ENCODE measurements around the gene MAML2. TPM values are rescaled to one million over a fixed set of nuclear protein-coding genes. Genes with fewer than 3 reads are reported as not detected.

The MAML2 gene
- total and polyA plus RNA-seq, 4 donors, result 0.56 to 2.1 (median 1.4) TPM

GRCh38 chr11:96035031-96035739 is 307.8 kb downstream of the MAML2 start:
- no peaks in the 10 kb centered on the region for H3K9me3 ChIP-seq (ENCODE audit: control insufficient read depth in 4 of 4, low read length in 3 of 4)
- no peak overlapping the region for H3K4me3 ChIP-seq (ENCODE audit: low read depth in 1 of 3, low read length in 3 of 3)
- H3K27ac ChIP-seq (ENCODE audit: low read depth in 1 of 2, low read length in 2 of 2), result no peak overlapping the region
- H3K4me1 ChIP-seq (ENCODE audit: control insufficient read depth in 4 of 4, insufficient read depth in 4 of 4, low read length in 3 of 4), result no peaks in the 10 kb centered on the region
- no peak overlapping the region for H3K9ac ChIP-seq (ENCODE audit: low read depth in 1 of 2, low read length in 2 of 2)
- H3K27me3 ChIP-seq (ENCODE audit: control insufficient read depth in 4 of 4, insufficient read depth in 4 of 4, low read length in 3 of 4), result no peaks in the 10 kb centered on the region
- DNase-seq (ENCODE audit: low spot score), result no peak
- TF ChIP-seq RAD21 (IDR thresholded peaks at IDR 0.05) (no peak), HNF4G (IDR thresholded peaks at IDR 0.05) (no peak), RXRA (IDR thresholded peaks at IDR 0.05) (no peak), YY1 (IDR thresholded peaks at IDR 0.05) (no peak), REST (IDR thresholded peaks at IDR 0.05) (no peak), HNF4A (conservative IDR thresholded peaks at IDR 0.05) (no peak), MAX (IDR thresholded peaks at IDR 0.05) (no peak), SP1 (IDR thresholded peaks at IDR 0.05) (no peak), EGR1 (IDR thresholded peaks at IDR 0.05; ENCODE audit: low read depth in 2 of 2) (no peak), NR2F2 (IDR thresholded peaks at IDR 0.05) (no peak), FOXA1 (IDR thresholded peaks at IDR 0.05) (no peak), FOXA2 (IDR thresholded peaks at IDR 0.05) (no peak), TAF1 (conservative IDR thresholded peaks at IDR 0.05) (no peak), ZBTB33 (IDR thresholded peaks at IDR 0.05) (no peak), ATF3 (IDR thresholded peaks at IDR 0.05) (no peak), JUND (IDR thresholded peaks at IDR 0.05) (no peak), GABPA (IDR thresholded peaks at IDR 0.05 in 1 of 2, conservative IDR thresholded peaks at IDR 0.05 in 1 of 2) (no peak), CTCF (IDR thresholded peaks at IDR 0.05; ENCODE audit: low read depth, low read length, missing input control) (no peak)
- WGBS, result 86% methylated on average over 5 of the region's 5 CpGs
- H3K36me3 ChIP-seq (ENCODE audit: control insufficient read depth in 4 of 4, insufficient read depth in 3 of 4, low read depth in 1 of 4, low read length in 3 of 4), result no peaks in the 10 kb centered on the region

Data from liver (tissue), 9 donors.